PFSK-1 (cell line): Measurements from ENCODE around the gene TAPBP.

Source experiments
- FOXP2 ChIP-seq: optimal IDR thresholded peaks from 2 replicates; pipeline ENCODE3; 2011; ENCODE audit warnings: borderline replicate concordance, control low read depth, inconsistent platforms; ENCODE audit not compliant: insufficient read depth; ENCODE audit errors: extremely low read length, extremely low read depth
- POLR2AphosphoS5 ChIP-seq: IDR thresholded peaks from 2 replicates; pipeline ENCODE4 v1.6.1; 2012; ENCODE audit warnings: low read depth, mild to moderate bottlenecking, control low read depth, low read length, moderate library complexity
- SIN3A ChIP-seq: IDR thresholded peaks from 2 replicates; pipeline ENCODE4 v1.6.1; 2012; ENCODE audit warnings: mild to moderate bottlenecking, low read length, moderate library complexity, borderline replicate concordance; ENCODE audit not compliant: insufficient read depth
- TAF1 ChIP-seq: IDR thresholded peaks from 2 replicates; pipeline ENCODE4 v1.6.1; 2012; ENCODE audit warnings: low read length, control low read depth, borderline replicate concordance; ENCODE audit not compliant: insufficient read depth
- TF ChIP-seq, protein P1 (sequence below), 2 experiments: IDR thresholded peaks; 2 replicates each; pipeline versions ENCODE4 v1.6.1 to v1.8.0; 2011 to 2012; ENCODE audit warnings: low read depth in 2 of 2, low read length in 2 of 2, control low read depth in 1 of 2, inconsistent platforms in 1 of 2, mild to moderate bottlenecking in 1 of 2, moderate library complexity in 1 of 2; ENCODE audit not compliant: insufficient read depth in 1 of 2

The TAPBP gene

GRCh38 chr6:33273129-33273923, 40.6 kb downstream of the TAPBP start:
- TF ChIP-seq SIN3A (no peak), POLR2AphosphoS5 (peak; percentile 40; the same call in 1 of the 2 replicates)

GRCh38 chr6:33272275-33273128, 41.4 kb downstream of the TAPBP start:
- TF ChIP-seq TAF1 (no peak), POLR2AphosphoS5 (0 out of 2 replicates have a peak, but pooled peaks have one; percentile 27)
- TF ChIP-seq, protein P1, sequence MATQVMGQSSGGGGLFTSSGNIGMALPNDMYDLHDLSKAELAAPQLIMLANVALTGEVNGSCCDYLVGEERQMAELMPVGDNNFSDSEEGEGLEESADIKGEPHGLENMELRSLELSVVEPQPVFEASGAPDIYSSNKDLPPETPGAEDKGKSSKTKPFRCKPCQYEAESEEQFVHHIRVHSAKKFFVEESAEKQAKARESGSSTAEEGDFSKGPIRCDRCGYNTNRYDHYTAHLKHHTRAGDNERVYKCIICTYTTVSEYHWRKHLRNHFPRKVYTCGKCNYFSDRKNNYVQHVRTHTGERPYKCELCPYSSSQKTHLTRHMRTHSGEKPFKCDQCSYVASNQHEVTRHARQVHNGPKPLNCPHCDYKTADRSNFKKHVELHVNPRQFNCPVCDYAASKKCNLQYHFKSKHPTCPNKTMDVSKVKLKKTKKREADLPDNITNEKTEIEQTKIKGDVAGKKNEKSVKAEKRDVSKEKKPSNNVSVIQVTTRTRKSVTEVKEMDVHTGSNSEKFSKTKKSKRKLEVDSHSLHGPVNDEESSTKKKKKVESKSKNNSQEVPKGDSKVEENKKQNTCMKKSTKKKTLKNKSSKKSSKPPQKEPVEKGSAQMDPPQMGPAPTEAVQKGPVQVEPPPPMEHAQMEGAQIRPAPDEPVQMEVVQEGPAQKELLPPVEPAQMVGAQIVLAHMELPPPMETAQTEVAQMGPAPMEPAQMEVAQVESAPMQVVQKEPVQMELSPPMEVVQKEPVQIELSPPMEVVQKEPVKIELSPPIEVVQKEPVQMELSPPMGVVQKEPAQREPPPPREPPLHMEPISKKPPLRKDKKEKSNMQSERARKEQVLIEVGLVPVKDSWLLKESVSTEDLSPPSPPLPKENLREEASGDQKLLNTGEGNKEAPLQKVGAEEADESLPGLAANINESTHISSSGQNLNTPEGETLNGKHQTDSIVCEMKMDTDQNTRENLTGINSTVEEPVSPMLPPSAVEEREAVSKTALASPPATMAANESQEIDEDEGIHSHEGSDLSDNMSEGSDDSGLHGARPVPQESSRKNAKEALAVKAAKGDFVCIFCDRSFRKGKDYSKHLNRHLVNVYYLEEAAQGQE (IDR thresholded peaks at IDR 0.05; ENCODE audit: insufficient read depth in 1 of 2, low read depth in 2 of 2, low read length in 2 of 2) = no peak

DNA sequence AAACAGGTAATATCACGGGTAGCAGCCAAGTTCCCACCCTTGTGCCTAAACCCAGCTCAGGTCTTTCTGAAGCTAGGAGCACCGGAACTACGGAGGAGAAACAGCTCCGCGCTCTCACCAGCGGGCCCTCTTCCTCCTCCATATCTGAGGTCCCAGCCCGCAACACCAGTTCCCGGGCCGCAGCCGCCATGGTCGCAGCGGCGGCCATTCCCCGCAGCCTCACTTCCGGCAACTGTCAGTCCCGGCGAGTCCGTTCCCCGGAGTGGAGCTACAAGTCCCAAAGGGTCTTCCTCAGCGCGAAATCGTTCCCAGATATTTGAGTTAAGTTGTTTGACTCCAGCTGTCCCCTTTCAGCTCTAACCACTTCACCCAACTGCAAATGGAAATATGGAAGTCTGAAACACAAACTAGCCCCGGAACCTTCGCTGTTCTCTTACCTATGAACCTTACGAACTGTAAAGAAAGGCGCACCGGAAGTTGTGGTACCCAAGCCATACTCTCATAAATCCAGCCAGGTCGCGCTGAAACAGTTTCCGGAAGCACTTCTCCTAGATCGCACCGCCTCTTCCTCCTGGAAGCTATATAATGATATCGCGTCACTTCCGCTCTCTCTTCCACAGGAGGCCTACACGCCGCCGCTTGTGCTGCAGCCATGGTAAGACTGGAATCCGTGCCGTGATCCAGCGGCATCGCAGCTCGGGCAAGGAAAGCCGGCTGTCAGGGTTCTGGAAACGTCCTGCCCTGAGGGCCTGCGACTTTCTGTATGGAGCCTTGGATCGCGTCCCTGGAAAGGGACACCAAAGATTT, 42.2 kb downstream of the TAPBP start, which contains the start of the genes RPS18 and VPS52:
RPS18 (plus strand) TSS at position 608 of the 807 bp plus-strand sequence; CDS start at position 653, 45 bp downstream.
VPS52 (minus strand) TSS at position 409 of the 807 bp plus-strand sequence; CDS start at position 208, 201 bp downstream.
- TF ChIP-seq, protein P1 (IDR thresholded peaks at IDR 0.05; ENCODE audit: insufficient read depth in 1 of 2, low read depth in 2 of 2, low read length in 2 of 2) = peak; percentile 61 to 79
- TF ChIP-seq POLR2AphosphoS5 (peak; percentile 100), FOXP2 (no peak), TAF1 (peak; percentile 99), SIN3A (no peak)

- TF ChIP-seq TAF1 = no peak
- TF ChIP-seq, protein P1 (IDR thresholded peaks at IDR 0.05; ENCODE audit: insufficient read depth in 1 of 2, low read depth in 2 of 2, low read length in 2 of 2) = no peak
- TF ChIP-seq SIN3A = no peak
- TF ChIP-seq FOXP2 = no peak
- no peak for TF ChIP-seq POLR2AphosphoS5
These were observed 42.8 kb downstream of the TAPBP start for GRCh38 chr6:33271117-33271467.

DNA sequence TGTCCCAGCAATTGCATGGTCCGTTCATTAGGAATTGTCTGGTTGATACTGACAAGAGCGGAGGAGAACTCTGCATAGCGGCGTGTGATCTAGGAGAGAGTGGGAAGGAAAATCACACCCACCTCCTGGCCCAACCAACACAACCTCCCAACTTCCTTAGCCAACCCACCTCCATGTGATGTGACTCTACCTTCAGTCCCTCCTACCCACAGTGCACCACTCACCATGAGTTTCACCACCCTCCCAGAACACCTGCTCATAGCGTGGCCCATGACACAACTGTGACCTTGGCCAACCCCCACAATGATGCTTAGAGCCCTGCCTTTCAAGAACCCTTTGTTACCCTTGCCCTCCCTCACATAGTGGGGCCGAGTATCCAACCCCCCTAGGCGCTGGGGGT, 49.9 kb downstream of the TAPBP start:
- TF ChIP-seq FOXP2 (no peak), TAF1 (no peak), POLR2AphosphoS5 (no peak), SIN3A (no peak)
- TF ChIP-seq, protein P1 (IDR thresholded peaks at IDR 0.05; ENCODE audit: insufficient read depth in 1 of 2, low read depth in 2 of 2, low read length in 2 of 2) = no peak
